ENCODE data around the gene PIEZO2. TPM values are rescaled to one million over a fixed set of nuclear protein-coding genes. Genes with fewer than 3 reads are reported as not detected.

The PIEZO2 gene
- total RNA-seq, 1 donor from 2014 or later: 0.11 TPM

Small RNA genes within 50 kb of the gene (microRNA-seq; reads per million reads assigned to microRNA genes)
- gene MIR6788: not detected
